HG02678 (cell line): ENCODE data around the gene DIRAS3.
"Not testable (repeated sequence)": the region's sequence is repeated elsewhere in the genome, so short reads cannot be mapped to it uniquely, and the experiment has no call there.

Experiments
- ATAC-seq: cut with Tn5 transposase; IDR thresholded peaks from one replicate; pipeline ENCODE4 v1.9.1; 2021; ENCODE audit warnings: mild to moderate bottlenecking, moderate library complexity; ENCODE audit not compliant: unreplicated experiment

The DIRAS3 gene

GRCh38 chr1:68049941-68050878 lies at the start of gene DIRAS3:
TSS of gene DIRAS3 (minus strand) at chr1:68050627. CDS start at chr1:68047297, 3,330 bp downstream.
- no peak for ATAC-seq

GRCh38 chr1:68093737-68094136 lies 43.3 kb upstream of the DIRAS3 start:
- no peak for ATAC-seq

- ATAC-seq = no peak
These were observed 36.8 kb upstream of the DIRAS3 start for GRCh38 chr1:68087184-68087583.

GRCh38 chr1:68085752-68086151 lies 35.3 kb upstream of the DIRAS3 start:
- no peak for ATAC-seq

- no peak for ATAC-seq
These were observed 33.3 kb upstream of the DIRAS3 start for GRCh38 chr1:68083686-68084085.

GRCh38 chr1:68081775-68082283 lies 31.4 kb upstream of the DIRAS3 start:
- ATAC-seq = no peak

- ATAC-seq = no peak
These were observed 28.2 kb upstream of the DIRAS3 start for GRCh38 chr1:68078647-68079046.

GRCh38 chr1:68074472-68074871 lies 24.0 kb upstream of the DIRAS3 start:
- no peak for ATAC-seq

- no peak for ATAC-seq
These were observed 15.3 kb upstream of the DIRAS3 start for GRCh38 chr1:68065766-68066165.

- ATAC-seq = not testable (repeated sequence)
These were observed 7.6 kb upstream of the DIRAS3 start for GRCh38 chr1:68058053-68058452.

- no peak for ATAC-seq
These were observed 7.1 kb upstream of the DIRAS3 start for GRCh38 chr1:68057564-68057963.

GRCh38 chr1:68057050-68057449 lies 6.6 kb upstream of the DIRAS3 start:
- ATAC-seq = no peak

GRCh38 chr1:68051475-68051874 lies 1.0 kb upstream of the DIRAS3 start:
- no peak for ATAC-seq

GRCh38 chr1:68047659-68048026 lies 2.8 kb downstream of the DIRAS3 start:
- ATAC-seq = no peak

- no peak for ATAC-seq
These were observed 3.4 kb downstream of the DIRAS3 start for GRCh38 chr1:68046885-68047658.

- no peak for ATAC-seq
These were observed 4.0 kb downstream of the DIRAS3 start for GRCh38 chr1:68046423-68046822.

- ATAC-seq = no peak
These were observed 4.8 kb downstream of the DIRAS3 start for GRCh38 chr1:68045511-68046180.

- ATAC-seq = no peak
These were observed 6.9 kb downstream of the DIRAS3 start for GRCh38 chr1:68043443-68044090.

- ATAC-seq = no peak
These were observed 13.5 kb downstream of the DIRAS3 start for GRCh38 chr1:68036946-68037345.

GRCh38 chr1:68029444-68029843 lies 21.0 kb downstream of the DIRAS3 start:
- ATAC-seq = no peak

GRCh38 chr1:68028566-68028965 lies 21.9 kb downstream of the DIRAS3 start:
- ATAC-seq = no peak
